WTC11 (cell line): Measurements from ENCODE around the gene RHBDD2. TPM values are rescaled to one million over a fixed set of nuclear protein-coding genes. Genes with fewer than 3 reads are reported as not detected.
"Not testable (repeated sequence)": the region's sequence is repeated elsewhere in the genome, so short reads cannot be mapped to it uniquely, and the experiment has no call there.

ENCODE experiments used
- ATAC-seq: fragments of 200-7000 bp; cut with Tn5 transposase; 2 replicates; pipeline ENCODE4 v1.10.0; 2021; ENCODE audit warnings: mild to moderate bottlenecking, moderate library complexity
- CTCF ChIA-PET: fragments of 300-600 bp; sonication (Branson Sonifier 250); formaldehyde crosslinking; loops from one replicate; lab custom pipeline; 2021; ENCODE audit warnings: antibody characterized with exemption; lab: Charles Lee
- POLR2A ChIA-PET: fragments of 350-600 bp; sonication (Branson Sonifier 250); formaldehyde crosslinking; loops from one replicate; lab custom pipeline; 2021; ENCODE audit warnings: antibody characterized with exemption; lab: Charles Lee
- DNase-seq: peaks from one replicate; pipeline ENCODE4 v3.0.0; 2021; ENCODE audit warnings: low spot score
- H3K27ac Mint-ChIP-seq: 2 replicates; pipeline ENCODE4 v1.8.0; 2021; ENCODE audit warnings: mixed read lengths
- H3K27me3 Mint-ChIP-seq: 2 replicates; pipeline ENCODE4 v1.8.0; 2021; ENCODE audit warnings: low read depth, mild to moderate bottlenecking, moderate library complexity, mixed read lengths
- H3K36me3 Mint-ChIP-seq: 2 replicates; pipeline ENCODE4 v1.8.0; 2021; ENCODE audit warnings: mixed read lengths
- H3K4me1 Mint-ChIP-seq: 2 replicates; pipeline ENCODE4 v1.8.0; 2022; ENCODE audit warnings: mixed read lengths
- H3K4me3 Mint-ChIP-seq: 2 replicates; pipeline ENCODE4 v1.8.0; 2021; ENCODE audit warnings: mild to moderate bottlenecking, moderate library complexity, mixed read lengths
- H3K9me3 Mint-ChIP-seq: 2 replicates; pipeline ENCODE4 v1.8.0; 2021; ENCODE audit warnings: mixed read lengths
- CBFB ChIP-seq: sonication (generic); formaldehyde crosslinking; IDR thresholded peaks from 2 replicates; pipeline ENCODE4 v1.8.1; 2022; ENCODE audit warnings: mild to moderate bottlenecking, low read depth, missing genetic modification reagents
- GABPB1 ChIP-seq: sonication (generic); formaldehyde crosslinking; IDR thresholded peaks from 2 replicates; pipeline ENCODE4 v1.8.1; 2023; ENCODE audit warnings: mild to moderate bottlenecking, missing genetic modification reagents
- GTF2I ChIP-seq: fragments of 250-450 bp; sonication (Bioruptor Pico); conservative IDR thresholded peaks from 2 replicates; pipeline ENCODE4 v1.4.0; 2021; ENCODE audit warnings: mild to moderate bottlenecking
- RORB ChIP-seq: fragments of 250-450 bp; sonication (Bioruptor Pico); IDR thresholded peaks from 2 replicates; pipeline ENCODE4 v1.9.0; 2021; ENCODE audit warnings: mild to moderate bottlenecking
- SP1 ChIP-seq: sonication (generic); formaldehyde crosslinking; conservative IDR thresholded peaks from 2 replicates; pipeline ENCODE4 v1.8.1; 2022; ENCODE audit warnings: missing genetic modification reagents
- ZNF232 ChIP-seq: sonication (generic); formaldehyde crosslinking; IDR thresholded peaks from 2 replicates; pipeline ENCODE4 v1.8.0; 2022; ENCODE audit warnings: mild to moderate bottlenecking, missing genetic modification reagents
- ZNF317 ChIP-seq: sonication (generic); formaldehyde crosslinking; IDR thresholded peaks from 2 replicates; pipeline ENCODE4 v1.8.1; 2023; ENCODE audit warnings: low read depth, mild to moderate bottlenecking, moderate library complexity, missing genetic modification reagents, borderline replicate concordance
- total RNA-seq: library from RNA; stranded (reverse); gene quantifications from 3 replicates; pipeline ENCODE4 v1.2.3, GENCODE V29; 2021
- TF ChIP-seq, protein P1 (sequence below): sonication (generic); formaldehyde crosslinking; IDR thresholded peaks from 2 replicates; pipeline ENCODE4 v1.8.1; 2023; ENCODE audit warnings: mild to moderate bottlenecking, missing genetic modification reagents
- TF ChIP-seq, protein P2 (sequence below): fragments of 250-450 bp; sonication (Bioruptor Pico); IDR thresholded peaks from 2 replicates; pipeline ENCODE4 v1.9.0; 2021; ENCODE audit warnings: mild to moderate bottlenecking
- TF ChIP-seq, protein P3 (sequence below): sonication (generic); formaldehyde crosslinking; IDR thresholded peaks from 2 replicates; pipeline ENCODE4 v1.8.1; 2022; ENCODE audit warnings: low read depth, missing genetic modification reagents, borderline replicate concordance
- TF ChIP-seq, protein P4 (sequence below): sonication (generic); formaldehyde crosslinking; IDR thresholded peaks from 2 replicates; pipeline ENCODE4 v1.8.1; 2022; ENCODE audit warnings: missing genetic modification reagents, borderline replicate concordance
- TF ChIP-seq, protein P5 (sequence below): sonication (generic); formaldehyde crosslinking; IDR thresholded peaks from 2 replicates; pipeline ENCODE4 v1.8.1; 2023; ENCODE audit warnings: mild to moderate bottlenecking, missing genetic modification reagents, borderline replicate concordance

The RHBDD2 gene
- total RNA-seq, 1 experiment from 2014 or later = 34.3 TPM

DNA sequence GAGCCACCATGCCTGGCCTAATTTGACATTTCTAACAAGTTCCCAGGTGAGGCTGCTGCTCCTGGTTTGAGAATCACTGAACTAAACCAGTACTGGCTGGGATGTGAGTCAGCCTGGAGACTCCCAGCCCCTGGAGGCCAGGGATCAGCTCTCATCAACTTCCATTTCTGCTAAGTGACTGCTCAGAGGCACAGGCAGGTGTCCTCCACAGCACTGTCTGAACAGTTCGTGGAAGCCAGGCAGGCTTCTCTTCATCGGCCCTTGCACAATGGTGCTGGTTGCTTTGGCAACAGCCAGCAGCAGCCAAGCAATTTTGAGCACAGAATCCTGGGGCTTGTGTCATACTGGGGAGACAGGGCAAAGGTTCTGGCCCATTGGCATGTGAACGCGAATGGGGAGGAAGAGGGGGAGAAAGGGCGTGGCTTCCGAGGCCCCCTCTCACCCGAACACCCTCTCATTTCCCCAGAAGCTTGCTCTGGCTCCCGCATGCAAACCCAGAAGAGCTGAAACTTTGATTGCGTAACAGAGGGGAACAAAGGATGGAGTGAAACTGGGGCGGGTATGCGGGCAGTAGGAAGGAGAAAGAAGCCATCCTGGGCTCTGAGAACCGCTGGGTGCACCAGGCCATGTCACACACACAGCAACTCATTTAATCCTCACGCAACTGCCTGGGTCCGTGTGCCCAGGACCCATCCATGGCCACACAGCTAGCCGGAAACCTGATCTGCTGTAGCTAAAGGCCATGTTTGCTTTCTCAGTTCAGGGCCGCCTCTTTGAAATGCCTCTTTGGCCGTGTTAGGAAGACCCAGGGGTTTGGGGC lies 27.2 kb downstream of the RHBDD2 start:
- no peaks in the 10 kb centered on the region for H3K27me3 Mint-ChIP-seq
- no peak overlapping the region for H3K4me3 Mint-ChIP-seq
- peak; percentile 53 for DNase-seq
- H3K9me3 Mint-ChIP-seq = no peaks in the 10 kb centered on the region
- H3K27ac Mint-ChIP-seq = peak overlapping the region; percentile 93
- CTCF ChIA-PET = interaction anchor here (0.8 to 0.9 kb wide), 2 partner anchors 39 to 114 kb away, joined by 3 to 4 read pairs; no protein-coding TSS in a partner anchor
- POLR2A ChIA-PET = interaction anchor here (1.3 kb wide), 1 partner anchor 8 kb away, joined by 4 read pairs; no protein-coding TSS in a partner anchor
- no peaks in the 10 kb centered on the region for H3K36me3 Mint-ChIP-seq
- H3K4me1 Mint-ChIP-seq = peaks cover 9% of the 10 kb centered on the region
- TF ChIP-seq SP1 (CRISPR knock-in tag) = peak; percentile 65
- peak; percentile 92 for TF ChIP-seq GTF2I (CRISPR knock-in tag)
- TF ChIP-seq, protein P1, sequence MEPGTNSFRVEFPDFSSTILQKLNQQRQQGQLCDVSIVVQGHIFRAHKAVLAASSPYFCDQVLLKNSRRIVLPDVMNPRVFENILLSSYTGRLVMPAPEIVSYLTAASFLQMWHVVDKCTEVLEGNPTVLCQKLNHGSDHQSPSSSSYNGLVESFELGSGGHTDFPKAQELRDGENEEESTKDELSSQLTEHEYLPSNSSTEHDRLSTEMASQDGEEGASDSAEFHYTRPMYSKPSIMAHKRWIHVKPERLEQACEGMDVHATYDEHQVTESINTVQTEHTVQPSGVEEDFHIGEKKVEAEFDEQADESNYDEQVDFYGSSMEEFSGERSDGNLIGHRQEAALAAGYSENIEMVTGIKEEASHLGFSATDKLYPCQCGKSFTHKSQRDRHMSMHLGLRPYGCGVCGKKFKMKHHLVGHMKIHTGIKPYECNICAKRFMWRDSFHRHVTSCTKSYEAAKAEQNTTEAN (CRISPR knock-in tag) = no peak
- ATAC-seq = peak; percentile 84

DNA sequence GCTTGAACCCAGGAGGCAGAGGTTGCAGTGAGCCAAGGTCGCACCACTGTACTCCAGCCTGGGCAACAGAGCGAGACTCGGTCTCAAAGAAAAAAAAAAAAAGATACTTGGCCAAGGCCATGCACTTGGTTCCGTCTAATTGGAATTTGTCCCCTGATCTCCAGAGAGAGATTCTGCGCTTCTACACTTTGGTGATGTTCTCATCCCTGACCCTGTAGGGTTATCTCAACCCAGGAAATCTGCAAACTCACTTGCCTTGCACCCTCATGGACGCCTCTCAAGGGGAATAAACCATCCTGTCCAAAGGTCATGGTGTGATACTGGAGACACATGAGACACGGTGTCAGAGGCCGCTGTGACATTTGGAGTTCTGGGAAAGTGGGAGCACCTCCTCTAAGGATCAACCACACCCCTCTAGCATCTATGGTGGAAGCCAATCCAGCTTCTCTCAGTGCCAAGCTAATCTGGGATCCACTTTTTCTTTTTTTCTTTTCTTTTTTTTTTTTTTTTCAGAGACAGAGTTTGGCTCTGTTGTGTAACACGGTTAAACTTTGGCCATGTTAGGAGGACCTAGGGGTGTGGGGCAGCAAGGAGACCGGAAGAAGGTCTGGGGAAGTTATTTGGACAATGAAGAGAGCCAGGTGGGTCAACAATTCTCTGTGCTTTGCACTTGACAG lies 28.3 kb downstream of the RHBDD2 start:
- Mint-ChIP-seq H3K4me1 (peaks cover 9% of the 10 kb centered on the region), H3K36me3 (no peaks in the 10 kb centered on the region), H3K27me3 (no peaks in the 10 kb centered on the region), H3K9me3 (no peaks in the 10 kb centered on the region), H3K4me3 (no peak overlapping the region), H3K27ac (peak overlapping the region; percentile 79; the same call in 1 of the 2 replicates)
- no peak for DNase-seq
- no peak for ATAC-seq
- POLR2A ChIA-PET = interaction anchor here (0.6 to 0.7 kb wide), 2 partner anchors 15 to 117 kb away, joined by 3 read pairs; no protein-coding TSS in a partner anchor
- CTCF ChIA-PET = no interaction called here
- TF ChIP-seq GTF2I (CRISPR knock-in tag) (no peak), GABPB1 (0 out of 2 replicates have a peak, but pooled peaks have one; percentile 7)
- TF ChIP-seq, protein P2, sequence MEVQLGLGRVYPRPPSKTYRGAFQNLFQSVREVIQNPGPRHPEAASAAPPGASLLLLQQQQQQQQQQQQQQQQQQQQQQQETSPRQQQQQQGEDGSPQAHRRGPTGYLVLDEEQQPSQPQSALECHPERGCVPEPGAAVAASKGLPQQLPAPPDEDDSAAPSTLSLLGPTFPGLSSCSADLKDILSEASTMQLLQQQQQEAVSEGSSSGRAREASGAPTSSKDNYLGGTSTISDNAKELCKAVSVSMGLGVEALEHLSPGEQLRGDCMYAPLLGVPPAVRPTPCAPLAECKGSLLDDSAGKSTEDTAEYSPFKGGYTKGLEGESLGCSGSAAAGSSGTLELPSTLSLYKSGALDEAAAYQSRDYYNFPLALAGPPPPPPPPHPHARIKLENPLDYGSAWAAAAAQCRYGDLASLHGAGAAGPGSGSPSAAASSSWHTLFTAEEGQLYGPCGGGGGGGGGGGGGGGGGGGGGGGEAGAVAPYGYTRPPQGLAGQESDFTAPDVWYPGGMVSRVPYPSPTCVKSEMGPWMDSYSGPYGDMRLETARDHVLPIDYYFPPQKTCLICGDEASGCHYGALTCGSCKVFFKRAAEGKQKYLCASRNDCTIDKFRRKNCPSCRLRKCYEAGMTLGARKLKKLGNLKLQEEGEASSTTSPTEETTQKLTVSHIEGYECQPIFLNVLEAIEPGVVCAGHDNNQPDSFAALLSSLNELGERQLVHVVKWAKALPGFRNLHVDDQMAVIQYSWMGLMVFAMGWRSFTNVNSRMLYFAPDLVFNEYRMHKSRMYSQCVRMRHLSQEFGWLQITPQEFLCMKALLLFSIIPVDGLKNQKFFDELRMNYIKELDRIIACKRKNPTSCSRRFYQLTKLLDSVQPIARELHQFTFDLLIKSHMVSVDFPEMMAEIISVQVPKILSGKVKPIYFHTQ = no peak
- TF ChIP-seq, protein P3, sequence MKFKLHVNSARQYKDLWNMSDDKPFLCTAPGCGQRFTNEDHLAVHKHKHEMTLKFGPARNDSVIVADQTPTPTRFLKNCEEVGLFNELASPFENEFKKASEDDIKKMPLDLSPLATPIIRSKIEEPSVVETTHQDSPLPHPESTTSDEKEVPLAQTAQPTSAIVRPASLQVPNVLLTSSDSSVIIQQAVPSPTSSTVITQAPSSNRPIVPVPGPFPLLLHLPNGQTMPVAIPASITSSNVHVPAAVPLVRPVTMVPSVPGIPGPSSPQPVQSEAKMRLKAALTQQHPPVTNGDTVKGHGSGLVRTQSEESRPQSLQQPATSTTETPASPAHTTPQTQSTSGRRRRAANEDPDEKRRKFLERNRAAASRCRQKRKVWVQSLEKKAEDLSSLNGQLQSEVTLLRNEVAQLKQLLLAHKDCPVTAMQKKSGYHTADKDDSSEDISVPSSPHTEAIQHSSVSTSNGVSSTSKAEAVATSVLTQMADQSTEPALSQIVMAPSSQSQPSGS (CRISPR knock-in tag) = no peak

DNA sequence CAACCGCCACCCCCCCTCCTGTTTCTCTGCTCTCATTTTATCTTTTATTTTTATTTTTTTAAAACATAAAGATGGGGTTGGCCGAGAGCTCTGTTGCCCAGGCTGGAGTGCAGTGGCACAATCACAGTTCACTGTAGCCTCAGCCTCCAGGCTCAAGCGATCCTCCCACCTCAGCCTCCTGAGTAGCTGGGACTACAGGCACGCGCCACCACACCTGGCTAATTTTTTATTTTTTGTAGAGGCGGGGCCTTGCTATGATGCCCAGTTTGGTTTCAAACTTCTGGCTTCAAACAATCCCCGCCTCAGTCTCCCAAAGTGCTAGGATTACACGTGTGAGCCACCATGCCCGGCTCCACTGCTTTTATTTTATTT lies 28.8 kb downstream of the RHBDD2 start:
- CTCF ChIA-PET, H3K27me3 Mint-ChIP-seq, H3K4me3 Mint-ChIP-seq, H3K4me1 Mint-ChIP-seq, H3K27ac Mint-ChIP-seq, ATAC-seq, DNase-seq, H3K36me3 Mint-ChIP-seq, H3K9me3 Mint-ChIP-seq: not testable (repeated sequence)
- POLR2A ChIA-PET = interaction anchor here (0.7 kb wide), 1 partner anchor 14 kb away, joined by 3 read pairs; no protein-coding TSS in a partner anchor

DNA sequence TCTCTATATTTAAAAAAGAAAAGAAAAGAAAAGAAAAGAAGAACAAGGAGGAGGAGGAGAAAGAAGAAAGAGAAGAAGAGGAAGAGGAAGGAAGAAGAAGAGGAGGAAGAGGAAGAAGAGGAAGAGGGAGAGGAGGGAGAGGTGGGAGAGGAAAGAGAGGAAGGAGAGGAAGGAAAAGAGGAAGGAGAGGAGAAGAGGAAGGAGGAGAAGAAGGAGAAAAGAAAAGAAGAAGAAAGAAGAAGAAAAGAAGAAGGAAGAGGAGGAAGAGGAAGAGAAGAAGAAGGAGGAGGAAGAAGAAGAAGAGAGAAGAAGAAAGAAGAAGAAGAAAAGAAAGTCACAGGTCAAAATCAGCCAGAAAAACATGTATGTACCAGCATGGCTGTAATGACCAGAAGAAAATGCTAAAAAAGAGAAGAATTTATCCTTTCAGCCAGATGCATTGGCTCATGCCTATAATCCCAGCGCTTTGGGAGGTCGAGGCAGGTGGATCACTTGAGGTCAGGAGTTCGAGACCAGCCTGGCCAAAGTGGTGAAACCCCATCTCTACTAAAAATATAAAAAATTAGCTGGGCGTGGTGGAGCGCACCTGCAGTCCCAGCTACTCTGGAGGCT lies 30.8 kb downstream of the RHBDD2 start:
- Mint-ChIP-seq H3K4me1 (peaks cover 14% of the 10 kb centered on the region), H3K9me3 (no peaks in the 10 kb centered on the region), H3K36me3 (no peaks in the 10 kb centered on the region), H3K27ac (no peak overlapping the region), H3K27me3 (no peaks in the 10 kb centered on the region), H3K4me3 (no peak overlapping the region)
- DNase-seq (no peak), ATAC-seq (no peak)
- TF ChIP-seq RORB (CRISPR knock-in tag) (no peak), CBFB (CRISPR knock-in tag) (no peak), ZNF317 (CRISPR knock-in tag) (no peak), ZNF232 (no peak)
- TF ChIP-seq, protein P4, sequence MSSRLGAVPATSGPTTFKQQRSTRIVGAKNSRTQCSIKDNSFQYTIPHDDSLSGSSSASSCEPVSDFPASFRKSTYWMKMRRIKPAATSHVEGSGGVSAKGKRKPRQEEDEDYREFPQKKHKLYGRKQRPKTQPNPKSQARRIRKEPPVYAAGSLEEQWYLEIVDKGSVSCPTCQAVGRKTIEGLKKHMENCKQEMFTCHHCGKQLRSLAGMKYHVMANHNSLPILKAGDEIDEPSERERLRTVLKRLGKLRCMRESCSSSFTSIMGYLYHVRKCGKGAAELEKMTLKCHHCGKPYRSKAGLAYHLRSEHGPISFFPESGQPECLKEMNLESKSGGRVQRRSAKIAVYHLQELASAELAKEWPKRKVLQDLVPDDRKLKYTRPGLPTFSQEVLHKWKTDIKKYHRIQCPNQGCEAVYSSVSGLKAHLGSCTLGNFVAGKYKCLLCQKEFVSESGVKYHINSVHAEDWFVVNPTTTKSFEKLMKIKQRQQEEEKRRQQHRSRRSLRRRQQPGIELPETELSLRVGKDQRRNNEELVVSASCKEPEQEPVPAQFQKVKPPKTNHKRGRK (CRISPR knock-in tag) = 0 out of 2 replicates have a peak, but pooled peaks have one; percentile 12
- TF ChIP-seq, protein P5, sequence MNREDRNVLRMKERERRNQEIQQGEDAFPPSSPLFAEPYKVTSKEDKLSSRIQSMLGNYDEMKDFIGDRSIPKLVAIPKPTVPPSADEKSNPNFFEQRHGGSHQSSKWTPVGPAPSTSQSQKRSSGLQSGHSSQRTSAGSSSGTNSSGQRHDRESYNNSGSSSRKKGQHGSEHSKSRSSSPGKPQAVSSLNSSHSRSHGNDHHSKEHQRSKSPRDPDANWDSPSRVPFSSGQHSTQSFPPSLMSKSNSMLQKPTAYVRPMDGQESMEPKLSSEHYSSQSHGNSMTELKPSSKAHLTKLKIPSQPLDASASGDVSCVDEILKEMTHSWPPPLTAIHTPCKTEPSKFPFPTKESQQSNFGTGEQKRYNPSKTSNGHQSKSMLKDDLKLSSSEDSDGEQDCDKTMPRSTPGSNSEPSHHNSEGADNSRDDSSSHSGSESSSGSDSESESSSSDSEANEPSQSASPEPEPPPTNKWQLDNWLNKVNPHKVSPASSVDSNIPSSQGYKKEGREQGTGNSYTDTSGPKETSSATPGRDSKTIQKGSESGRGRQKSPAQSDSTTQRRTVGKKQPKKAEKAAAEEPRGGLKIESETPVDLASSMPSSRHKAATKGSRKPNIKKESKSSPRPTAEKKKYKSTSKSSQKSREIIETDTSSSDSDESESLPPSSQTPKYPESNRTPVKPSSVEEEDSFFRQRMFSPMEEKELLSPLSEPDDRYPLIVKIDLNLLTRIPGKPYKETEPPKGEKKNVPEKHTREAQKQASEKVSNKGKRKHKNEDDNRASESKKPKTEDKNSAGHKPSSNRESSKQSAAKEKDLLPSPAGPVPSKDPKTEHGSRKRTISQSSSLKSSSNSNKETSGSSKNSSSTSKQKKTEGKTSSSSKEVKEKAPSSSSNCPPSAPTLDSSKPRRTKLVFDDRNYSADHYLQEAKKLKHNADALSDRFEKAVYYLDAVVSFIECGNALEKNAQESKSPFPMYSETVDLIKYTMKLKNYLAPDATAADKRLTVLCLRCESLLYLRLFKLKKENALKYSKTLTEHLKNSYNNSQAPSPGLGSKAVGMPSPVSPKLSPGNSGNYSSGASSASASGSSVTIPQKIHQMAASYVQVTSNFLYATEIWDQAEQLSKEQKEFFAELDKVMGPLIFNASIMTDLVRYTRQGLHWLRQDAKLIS (CRISPR knock-in tag) = no peak
- CTCF ChIA-PET = no interaction called here
- POLR2A ChIA-PET = no interaction called here
